Stimulated activated CD4-positive, alpha-beta T cell treated with anti-CD3 and anti-CD28 coated beads, Interleukin-15, amount 100 ng/mL, for 48 hours (primary cell): Measurements from ENCODE around the gene KRTAP4-1.
"Not testable (repeated sequence)": the region's sequence is repeated elsewhere in the genome, so short reads cannot be mapped to it uniquely, and the experiment has no call there.

ENCODE experiments used
- DNase-seq, 2 donors: peaks; one replicate each; pipeline ENCODE4 v3.0.0-alpha.2; 2020; ENCODE audit warnings: low read depth in 2 of 2

KRTAP4-1 gene

GRCh38 chr17:41184480-41184961 lies at the start of gene KRTAP4-1:
Gene KRTAP4-1 (minus strand): TSS chr17:41184911. CDS start chr17:41184854, 57 bp downstream.
- DNase-seq, result no peak

DNA sequence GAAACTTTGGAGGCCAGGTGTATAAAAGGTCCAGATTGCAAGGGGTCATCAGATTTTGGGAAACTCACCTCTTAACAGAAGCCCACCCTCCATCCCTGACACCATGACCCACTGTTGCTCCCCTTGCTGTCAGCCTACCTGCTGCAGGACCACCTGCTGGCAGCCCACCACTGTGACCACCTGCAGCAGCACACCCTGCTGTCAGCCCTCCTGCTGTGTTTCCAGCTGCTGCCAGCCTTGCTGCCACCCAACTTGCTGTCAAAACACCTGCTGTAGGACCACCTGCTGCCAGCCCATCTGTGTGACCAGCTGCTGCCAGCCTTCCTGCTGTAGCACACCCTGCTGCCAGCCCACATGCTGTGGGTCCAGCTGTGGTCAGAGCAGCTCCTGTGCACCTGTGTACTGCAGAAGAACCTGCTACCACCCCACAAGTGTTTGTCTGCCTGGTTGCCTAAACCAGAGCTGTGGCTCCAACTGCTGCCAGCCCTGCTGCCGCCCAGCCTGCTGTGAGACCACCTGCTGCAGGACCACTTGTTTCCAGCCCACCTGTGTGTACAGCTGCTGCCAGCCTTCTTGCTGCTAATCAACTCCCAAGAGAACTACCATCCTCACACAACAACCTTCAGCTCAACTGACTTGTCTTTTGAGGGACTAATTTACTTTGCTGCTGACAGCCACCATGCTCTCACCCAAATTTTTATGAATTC lies 47.8 kb upstream of the KRTAP4-1 start, which contains the start of gene KRTAP9-3:
TSS of gene KRTAP9-3 (plus strand) at position 51 of the 707 bp plus-strand sequence. CDS start at position 104, 53 bp downstream.
- DNase-seq, result not testable (repeated sequence)

GRCh38 chr17:41231731-41232130 lies 47.0 kb upstream of the KRTAP4-1 start:
- no peak for DNase-seq

DNA sequence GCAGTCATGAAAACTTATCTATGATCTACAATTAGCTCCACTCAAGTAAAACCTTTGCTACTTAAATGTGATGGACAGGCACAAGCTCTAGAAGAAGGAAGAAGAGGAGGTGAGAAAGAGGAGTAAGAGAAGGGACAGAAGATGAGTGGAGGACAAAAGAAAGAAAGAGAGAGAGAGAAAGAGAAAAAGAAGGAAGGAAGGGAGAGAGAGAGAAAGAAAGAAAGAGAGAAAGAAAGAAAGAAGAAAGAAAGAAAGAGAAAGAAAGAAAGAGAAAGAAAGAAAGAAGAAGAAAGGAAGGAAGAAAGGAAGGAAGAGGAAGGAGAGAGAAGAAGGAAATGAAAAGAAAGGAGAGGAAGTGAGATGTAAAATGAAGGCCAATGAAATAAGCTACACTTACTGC lies 45.4 kb upstream of the KRTAP4-1 start:
- no peak for DNase-seq

DNA sequence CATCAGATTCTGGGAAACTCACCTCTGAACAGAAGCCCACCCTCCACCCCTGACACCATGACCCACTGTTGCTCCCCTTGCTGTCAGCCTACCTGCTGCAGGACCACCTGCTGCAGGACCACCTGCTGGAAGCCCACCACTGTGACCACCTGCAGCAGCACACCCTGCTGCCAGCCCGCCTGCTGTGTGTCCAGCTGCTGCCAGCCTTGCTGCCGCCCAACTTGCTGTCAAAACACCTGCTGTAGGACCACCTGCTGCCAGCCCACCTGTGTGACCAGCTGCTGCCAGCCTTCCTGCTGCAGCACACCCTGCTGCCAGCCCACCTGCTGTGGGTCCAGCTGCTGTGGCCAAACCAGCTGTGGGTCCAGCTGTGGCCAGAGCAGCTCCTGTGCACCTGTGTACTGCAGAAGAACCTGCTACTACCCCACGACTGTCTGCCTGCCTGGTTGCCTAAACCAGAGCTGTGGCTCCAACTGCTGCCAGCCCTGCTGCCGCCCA lies 41.9 kb upstream of the KRTAP4-1 start, which contains the start of gene KRTAP9-2:
TSS of gene KRTAP9-2 (plus strand) at position 51 of the 498 bp plus-strand sequence. CDS start at position 58, 7 bp downstream.
- DNase-seq, result not testable (repeated sequence)

- DNase-seq, result no peak
Measured at GRCh38 chr17:41226051-41226450, 41.3 kb upstream of the KRTAP4-1 start.

DNA sequence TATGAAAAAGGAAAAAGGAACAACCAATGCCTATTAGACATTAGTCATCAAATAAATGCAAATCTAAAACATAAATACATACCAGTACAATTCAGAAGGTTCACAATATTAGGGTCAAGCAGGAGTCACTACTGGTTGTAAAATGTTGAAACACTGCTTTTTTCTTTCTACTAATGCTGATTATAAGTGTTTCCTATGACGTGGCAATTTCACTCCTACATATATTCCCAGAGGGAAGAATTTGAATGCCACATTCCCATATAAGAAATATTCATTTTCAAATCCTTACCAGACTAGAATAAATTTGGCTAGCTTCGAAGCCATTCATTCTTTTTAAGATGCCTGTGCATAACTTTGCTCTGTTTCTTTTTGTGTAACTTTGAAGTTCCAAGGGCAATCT lies 39.1 kb upstream of the KRTAP4-1 start:
- DNase-seq, result no peak

- DNase-seq, result no peak
Measured at GRCh38 chr17:41215681-41216080, 31.0 kb upstream of the KRTAP4-1 start.

DNA sequence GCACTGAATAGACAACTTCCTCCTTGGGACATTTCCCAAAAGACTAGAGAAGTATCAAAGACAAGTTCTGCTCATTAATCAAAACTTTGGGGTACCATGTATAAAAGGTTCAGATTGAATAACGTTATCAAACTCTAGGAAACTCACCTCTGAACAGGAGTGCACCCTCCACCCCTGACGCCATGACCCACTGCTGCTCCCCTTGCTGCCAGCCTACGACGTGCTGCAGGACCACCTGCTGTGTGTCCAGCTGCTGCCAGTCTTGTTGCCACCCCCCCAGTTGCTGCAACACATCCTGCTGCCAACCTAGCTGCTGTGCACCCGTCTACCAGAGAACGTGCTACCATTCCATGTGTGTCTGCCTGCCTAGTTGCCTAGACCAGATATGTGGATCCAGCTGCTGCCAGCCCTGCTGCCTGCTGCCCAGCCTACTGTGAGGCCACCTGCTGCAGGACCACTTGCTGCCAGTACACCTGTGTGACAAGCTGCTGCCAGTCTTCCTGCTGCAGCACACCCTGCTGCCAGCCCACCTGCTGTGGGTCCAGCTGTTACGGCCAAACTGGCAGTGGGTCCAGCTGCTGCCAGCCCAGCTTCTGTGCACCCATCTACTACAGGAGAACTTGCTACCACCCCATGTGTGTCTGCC lies 27.9 kb upstream of the KRTAP4-1 start:
- DNase-seq, result no peak

DNA sequence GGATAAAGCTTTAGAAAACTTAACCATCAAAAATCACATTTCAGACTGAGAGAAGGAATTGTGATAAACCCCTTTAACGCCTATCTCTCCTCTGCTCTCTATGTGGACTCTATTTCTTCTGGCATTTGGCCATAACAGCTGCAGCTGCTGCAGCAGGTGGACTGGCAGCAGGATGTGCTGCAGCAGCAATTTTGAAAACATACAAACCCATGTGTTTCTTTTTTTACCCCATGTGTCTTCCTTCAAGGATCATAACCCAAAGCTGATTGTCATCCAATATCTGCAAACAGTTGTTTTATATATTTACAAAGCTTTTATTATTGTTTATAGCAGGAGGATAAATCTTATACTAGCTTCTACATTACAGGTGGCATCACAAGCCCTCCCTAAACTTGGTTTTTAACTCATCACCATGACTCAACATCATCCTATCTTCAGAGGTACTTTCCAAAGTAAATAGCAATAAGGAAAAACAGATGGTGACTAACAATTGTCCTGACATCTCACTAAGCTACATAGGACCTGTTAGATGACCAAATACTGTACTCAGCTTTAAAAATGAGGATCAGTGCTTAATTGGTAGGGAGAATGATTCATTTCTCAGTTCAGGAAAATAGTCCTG lies 27.2 kb upstream of the KRTAP4-1 start:
- DNase-seq, result no peak

DNA sequence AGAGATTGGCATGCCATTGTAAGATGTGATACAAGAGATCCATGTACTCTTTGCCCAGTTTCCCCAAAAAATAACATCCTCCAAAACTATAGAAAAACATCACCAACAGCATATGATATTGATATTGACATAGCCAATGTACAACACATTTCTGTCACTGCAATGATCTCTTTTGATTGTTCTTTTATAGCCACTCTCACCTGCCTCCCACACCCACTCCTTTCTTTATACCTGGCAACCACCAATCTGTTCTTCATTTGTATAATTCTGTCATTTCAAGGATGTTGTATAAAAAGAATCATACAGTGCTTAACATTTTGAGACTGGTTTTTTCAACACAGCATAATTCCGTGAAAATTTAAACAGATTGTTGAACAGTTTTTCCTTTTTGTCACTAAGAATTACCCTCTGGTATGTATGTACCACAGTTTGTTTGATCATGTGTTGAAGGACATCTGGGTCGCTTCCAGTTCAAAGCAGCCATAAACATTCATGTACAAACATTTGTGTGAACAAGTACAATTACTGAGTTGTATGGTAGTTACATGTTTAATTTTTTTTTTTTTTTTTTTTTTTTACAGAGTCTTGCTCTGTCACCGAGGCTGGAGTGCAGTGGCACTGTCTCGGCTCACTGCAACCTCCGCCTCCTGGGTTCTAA lies 14.8 kb upstream of the KRTAP4-1 start:
- DNase-seq, result no peak

GRCh38 chr17:41196068-41196467 lies 11.4 kb upstream of the KRTAP4-1 start:
- no peak for DNase-seq

GRCh38 chr17:41190328-41190727 lies 5.6 kb upstream of the KRTAP4-1 start:
- DNase-seq, result no peak

DNA sequence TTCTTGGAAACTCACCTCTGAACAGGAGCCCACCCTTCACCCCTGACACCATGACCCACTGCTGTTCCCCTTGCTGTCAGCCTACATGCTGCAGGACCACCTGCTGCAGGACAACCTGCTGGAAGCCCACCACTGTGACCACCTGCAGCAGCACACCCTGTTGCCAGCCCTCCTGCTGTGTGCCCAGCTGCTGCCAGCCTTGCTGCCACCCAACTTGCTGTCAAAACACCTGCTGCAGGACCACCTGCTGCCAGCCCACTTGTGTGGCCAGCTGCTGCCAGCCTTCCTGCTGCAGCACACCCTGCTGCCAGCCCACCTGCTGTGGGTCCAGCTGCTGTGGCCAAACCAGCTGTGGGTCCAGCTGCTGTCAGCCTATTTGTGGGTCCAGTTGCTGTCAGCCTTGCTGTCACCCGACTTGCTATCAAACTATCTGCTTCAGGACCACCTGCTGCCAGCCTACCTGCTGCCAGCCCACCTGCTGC lies 5.2 kb upstream of the KRTAP4-1 start, which contains the start of gene KRTAP9-1:
TSS of gene KRTAP9-1 (plus strand) at position 51 of the 482 bp plus-strand sequence. CDS start at position 51, 0 bp downstream.
- DNase-seq, result not testable (repeated sequence)

DNA sequence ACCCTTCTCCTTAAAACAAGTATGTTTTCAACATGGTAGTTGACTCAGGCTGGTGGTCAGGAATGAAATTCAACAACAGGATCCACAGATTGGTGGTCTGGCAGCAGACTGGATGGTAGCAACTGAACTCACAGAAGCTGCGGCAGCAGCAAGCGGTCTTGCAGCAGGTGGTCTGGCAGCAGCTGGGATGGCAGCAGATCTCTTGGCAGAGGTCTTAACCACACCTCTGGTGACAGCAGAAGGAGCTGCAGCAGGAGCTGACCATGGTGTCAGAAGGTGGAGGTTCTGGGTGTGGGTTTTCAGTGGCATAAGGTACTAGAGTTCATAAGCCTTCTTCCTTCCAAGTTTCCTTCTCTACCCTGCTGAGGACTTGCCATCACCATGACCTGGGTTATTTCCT lies 2.2 kb upstream of the KRTAP4-1 start:
- DNase-seq, result no peak

DNA sequence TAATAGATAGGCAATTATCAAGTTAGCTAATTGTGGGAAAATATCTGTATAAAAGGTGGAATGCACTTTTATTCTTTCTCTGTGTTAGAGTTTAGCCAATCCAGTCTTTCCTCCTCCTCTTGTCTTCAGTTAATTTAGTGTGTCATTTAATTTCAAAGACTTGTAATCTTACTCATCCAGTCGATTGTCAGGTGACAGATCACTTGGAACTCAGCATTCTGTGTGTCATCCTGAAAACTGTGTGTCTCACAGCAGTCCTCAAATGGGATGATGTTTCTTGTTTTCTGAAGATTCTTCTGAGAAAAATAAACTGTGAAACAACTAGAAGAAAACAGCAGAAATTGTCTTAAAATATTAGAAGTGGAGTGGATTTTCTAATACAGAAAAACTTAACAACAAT lies 290 bp upstream of the KRTAP4-1 start:
- DNase-seq, result no peak

DNA sequence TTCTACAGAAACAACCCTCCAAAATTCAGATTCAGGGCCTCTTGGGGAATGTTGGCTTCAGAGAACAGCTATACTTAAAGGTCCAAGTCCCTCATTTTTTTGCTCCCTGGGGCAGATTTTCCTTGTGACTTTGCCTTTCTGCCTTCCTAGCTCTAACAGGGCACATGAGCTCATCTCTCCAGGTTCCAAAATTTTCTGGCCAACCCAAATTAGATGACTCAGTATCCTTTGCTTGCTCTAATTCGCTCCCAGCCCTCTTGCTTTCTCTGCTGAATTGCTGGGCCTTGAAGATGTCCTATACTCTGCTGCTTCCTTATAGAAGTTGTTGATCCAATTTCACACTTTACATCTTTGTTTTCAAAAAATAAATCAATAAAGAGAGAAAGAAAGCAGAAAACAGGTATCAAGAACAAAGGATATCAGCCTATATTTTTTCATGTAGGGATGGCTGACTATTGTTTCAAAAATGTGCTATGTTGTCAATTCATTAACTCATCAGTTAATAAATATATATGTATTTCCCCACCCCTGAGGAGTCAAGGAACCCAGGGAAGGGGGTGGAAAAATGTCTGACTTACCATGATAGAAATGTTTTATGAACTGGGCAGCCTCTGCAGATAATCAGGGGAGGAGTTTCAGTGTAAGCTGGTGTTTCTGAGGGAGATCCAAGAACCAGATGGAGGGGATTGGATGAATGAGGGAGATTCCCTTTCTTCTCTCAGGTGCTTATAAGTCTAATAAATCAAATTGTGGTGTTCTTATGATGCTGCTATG lies 5.7 kb downstream of the KRTAP4-1 start:
- DNase-seq, result no peak

DNA sequence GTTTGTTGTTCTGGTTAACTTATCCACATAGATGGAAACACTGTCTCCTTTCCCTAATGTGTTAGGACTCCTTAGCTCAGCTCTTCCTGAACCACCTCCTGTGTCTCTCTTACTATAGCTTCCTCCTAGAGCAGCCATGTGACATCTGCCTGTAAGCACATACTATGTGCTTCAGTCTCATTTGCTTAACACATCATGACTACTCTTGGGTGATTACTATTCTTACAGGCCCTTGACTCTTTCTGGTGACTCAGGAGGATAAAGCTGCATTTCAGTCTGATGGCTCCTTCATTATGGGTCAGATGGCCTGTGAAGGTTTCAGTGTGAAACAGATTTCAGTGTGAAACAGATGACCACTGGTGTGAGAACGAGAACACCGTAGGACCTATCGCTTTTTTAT lies 6.4 kb downstream of the KRTAP4-1 start:
- no peak for DNase-seq

DNA sequence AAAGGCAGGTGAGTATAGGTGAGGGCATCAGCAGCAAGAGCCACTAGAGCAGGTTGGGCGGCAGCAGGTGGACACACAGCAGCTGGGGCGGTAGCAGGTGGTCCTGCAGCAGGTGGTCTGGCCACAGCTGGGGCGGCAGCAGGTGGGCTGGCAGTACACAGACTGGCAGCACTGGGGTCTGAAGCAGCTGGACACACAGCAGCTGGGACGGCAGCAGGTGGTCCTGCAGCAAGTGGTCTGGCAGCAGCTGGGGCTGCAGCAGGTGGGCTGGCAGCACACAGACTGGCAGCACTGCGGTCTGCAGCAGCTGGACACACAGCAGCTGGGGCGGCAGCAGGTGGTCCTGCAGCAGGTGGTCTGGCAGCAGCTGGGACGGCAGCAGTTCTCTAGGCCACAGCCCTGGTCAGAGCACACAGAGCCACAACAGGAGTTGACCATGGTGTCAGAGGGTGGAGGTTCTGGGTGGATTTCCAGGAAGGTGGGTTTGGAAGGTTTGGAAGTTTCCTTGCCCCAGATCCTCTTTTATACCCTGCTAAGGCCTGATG lies 6.9 kb downstream of the KRTAP4-1 start, which contains the start of gene KRTAP4-2:
TSS of gene KRTAP4-2 (minus strand) at position 495 of the 545 bp plus-strand sequence. CDS start at position 438, 57 bp downstream.
- DNase-seq, result no peak

DNA sequence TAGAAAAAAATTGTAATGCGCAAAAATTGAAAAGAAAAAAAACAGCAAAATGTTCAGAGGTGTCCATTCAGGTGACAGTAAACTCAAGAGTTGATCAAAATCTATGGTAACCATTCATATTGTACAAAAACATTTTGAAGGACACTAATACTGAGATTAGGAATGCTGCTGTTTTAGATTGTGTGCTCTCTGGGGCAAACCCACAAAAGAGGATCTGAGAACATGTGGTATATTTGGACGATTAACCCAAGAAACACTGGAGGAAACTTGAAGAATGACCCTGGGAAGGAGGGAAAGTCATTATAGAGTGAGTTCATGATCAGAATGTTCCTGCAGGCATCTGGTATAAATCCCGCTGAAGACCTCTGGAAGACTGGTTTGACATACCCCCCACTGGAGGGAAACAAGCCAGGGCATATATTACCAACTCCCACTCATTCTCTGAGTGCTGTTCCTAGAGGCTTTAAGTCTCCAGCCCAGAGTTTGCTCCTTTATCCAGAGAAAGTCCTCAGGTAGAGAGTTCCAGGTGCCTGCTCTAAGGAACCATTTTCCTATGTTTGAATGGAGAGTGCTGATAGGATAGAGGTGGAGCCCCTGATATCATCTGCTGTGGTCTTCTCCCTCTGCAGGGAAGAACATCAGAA lies 7.8 kb downstream of the KRTAP4-1 start:
- DNase-seq, result no peak
